Pancreas (tissue), 10 donors: ENCODE data around the gene CDH2. TPM values are rescaled to one million over a fixed set of nuclear protein-coding genes. Genes with fewer than 3 reads are reported as not detected.

ENCODE experiments used
- ATAC-seq, 4 donors: fragments of 200-7000 bp; cut with Tn5 transposase; one replicate each; pipeline versions ENCODE4 v1.8.0 to v1.9.1; 2020; ENCODE audit warnings: mild to moderate bottlenecking in 4 of 4, moderate library complexity in 4 of 4
- DNase-seq, 6 donors: peaks; one replicate each; pipeline ENCODE4 v3.0.0-alpha.2; 2020
- FAIRE-seq: peaks from 2 replicates; lab custom pipeline; 2012; peaks lifted over from hg19 to GRCh38; lab: Jason Lieb, UNC
- H3K27ac ChIP-seq, 4 donors: fragments of 200-600 bp; sonication (generic); 1 replicate in 3 of 4; 2 replicates in 1 of 4; pipeline versions ENCODE4 v1.5.0 to v1.8.0; 2020
- H3K27me3 ChIP-seq, 4 donors: fragments of 200-600 bp; one replicate each; pipeline ENCODE4 v1.8.0; 2021
- H3K36me3 ChIP-seq, 3 donors: fragments of 200-600 bp; sonication (generic) in 1 of 3; one replicate each; pipeline versions ENCODE4 v1.5.0 to v1.8.0; 2020 to 2021
- H3K4me1 ChIP-seq, 3 donors: fragments of 200-600 bp; one replicate each; pipeline ENCODE4 v1.8.0; 2021
- H3K4me3 ChIP-seq, 4 donors: fragments of 200-600 bp; sonication (generic) in 2 of 4; one replicate each; pipeline versions ENCODE4 v1.5.0 to v1.8.0; 2020 to 2021
- H3K9me3 ChIP-seq, 4 donors: fragments of 200-600 bp; one replicate each; pipeline ENCODE4 v1.8.0; 2021
- WGBS, 2 donors: extraction: QIAGEN DNeasy Blood & Tissue Kit; methylation state at CpG; one replicate each; pipeline ENCODE4 v1.1.7; 2013; 5-methylcytosine and 5-hydroxymethylcytosine counted together
- intact Hi-C, 3 donors: fragments of 100-400 bp; cut with DNase I; formaldehyde crosslinking; loops; one replicate each; pipeline versions ENCODE4 v1.11.1 to v1.14.2; 2022
- polyA plus RNA-seq, 2 donors: library from polyadenylated mRNA; stranded (reverse); fragments of 200-250 nt; gene quantifications; one replicate each; pipeline ENCODE4 v1.2.3, GENCODE V29; 2013
- total RNA-seq, 6 donors: library from RNA; stranded (reverse); fragmentation: NEBNext Ultra II Directional in 4 of 6; extraction: Animal tissue kit (Norgen Biotek cat#: 25700) in 4 of 6; gene quantifications; one replicate each; pipeline versions ENCODE4 v1.2.1 to v1.2.4, GENCODE V29; 2021 to 2023
- TF ChIP-seq, protein P1 (sequence below), 4 donors: fragments of 200-600 bp; sonication (generic) in 3 of 4; IDR thresholded peaks; one replicate each; pipeline versions ENCODE4 v1.5.0 to v1.8.0; 2021; ENCODE audit warnings: antibody characterized with exemption in 4 of 4
- donor health status: healthy with polysubstance abuse.
- donor health status: DM: no; HTN: no; CAD: no; lungs with moderate emphysema.
- donor health status: DM: no; HTN: no; CAD: no.
- donor health status: control.
- donor health status: control.
- donor health status: Bipolar disorder and iron deficiency.
- donor health status: DM: yes; HTN: yes; CAD: no.
- donor health status: DM: no; HTN: no; CAD: no.
- donor health status: DM: no; HTN: no; CAD: no.
- donor health status: DM: yes; HTN: yes; CAD: no.

CDH2 gene
- total and polyA plus RNA-seq, 8 donors = 0.15 to 2.9 (median 0.93) TPM

DNA sequence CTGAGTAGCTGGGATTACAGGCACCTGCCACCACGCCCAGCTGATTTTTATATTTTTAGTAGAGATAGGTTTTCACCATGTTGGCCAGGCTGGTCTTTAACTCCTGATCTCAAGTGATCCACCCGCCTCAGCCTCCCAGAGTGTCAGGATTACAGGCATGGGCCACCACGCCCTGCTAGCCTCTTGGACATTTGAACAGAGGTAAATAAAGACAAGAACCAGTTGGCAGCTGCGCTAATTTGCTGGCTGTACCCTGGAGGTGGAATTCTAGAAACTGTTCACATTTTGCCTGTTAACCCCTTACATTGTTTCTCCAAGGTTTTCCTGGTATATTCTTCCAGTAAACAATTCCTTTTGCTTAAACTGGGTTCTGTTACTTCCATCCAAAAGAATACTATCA is 132.9 kb downstream of the CDH2 start:
- Histone ChIP-seq H3K9me3 (no peaks in the 10 kb centered on the region), H3K4me1 (no peaks in the 10 kb centered on the region), H3K4me3 (no peak overlapping the region), H3K27me3 (no peaks in the 10 kb centered on the region), H3K27ac (no peak overlapping the region), H3K36me3 (no peaks in the 10 kb centered on the region)
- ATAC-seq (no peak), FAIRE-seq (no peak), DNase-seq (no peak)
- WGBS, 2 donors = 73 to 84% methylated on average over 4 of the region's 4 CpGs
- intact Hi-C loops = no loop called here
- TF ChIP-seq, protein P1, sequence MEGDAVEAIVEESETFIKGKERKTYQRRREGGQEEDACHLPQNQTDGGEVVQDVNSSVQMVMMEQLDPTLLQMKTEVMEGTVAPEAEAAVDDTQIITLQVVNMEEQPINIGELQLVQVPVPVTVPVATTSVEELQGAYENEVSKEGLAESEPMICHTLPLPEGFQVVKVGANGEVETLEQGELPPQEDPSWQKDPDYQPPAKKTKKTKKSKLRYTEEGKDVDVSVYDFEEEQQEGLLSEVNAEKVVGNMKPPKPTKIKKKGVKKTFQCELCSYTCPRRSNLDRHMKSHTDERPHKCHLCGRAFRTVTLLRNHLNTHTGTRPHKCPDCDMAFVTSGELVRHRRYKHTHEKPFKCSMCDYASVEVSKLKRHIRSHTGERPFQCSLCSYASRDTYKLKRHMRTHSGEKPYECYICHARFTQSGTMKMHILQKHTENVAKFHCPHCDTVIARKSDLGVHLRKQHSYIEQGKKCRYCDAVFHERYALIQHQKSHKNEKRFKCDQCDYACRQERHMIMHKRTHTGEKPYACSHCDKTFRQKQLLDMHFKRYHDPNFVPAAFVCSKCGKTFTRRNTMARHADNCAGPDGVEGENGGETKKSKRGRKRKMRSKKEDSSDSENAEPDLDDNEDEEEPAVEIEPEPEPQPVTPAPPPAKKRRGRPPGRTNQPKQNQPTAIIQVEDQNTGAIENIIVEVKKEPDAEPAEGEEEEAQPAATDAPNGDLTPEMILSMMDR (IDR thresholded peaks at IDR 0.05) = no peak

DNA sequence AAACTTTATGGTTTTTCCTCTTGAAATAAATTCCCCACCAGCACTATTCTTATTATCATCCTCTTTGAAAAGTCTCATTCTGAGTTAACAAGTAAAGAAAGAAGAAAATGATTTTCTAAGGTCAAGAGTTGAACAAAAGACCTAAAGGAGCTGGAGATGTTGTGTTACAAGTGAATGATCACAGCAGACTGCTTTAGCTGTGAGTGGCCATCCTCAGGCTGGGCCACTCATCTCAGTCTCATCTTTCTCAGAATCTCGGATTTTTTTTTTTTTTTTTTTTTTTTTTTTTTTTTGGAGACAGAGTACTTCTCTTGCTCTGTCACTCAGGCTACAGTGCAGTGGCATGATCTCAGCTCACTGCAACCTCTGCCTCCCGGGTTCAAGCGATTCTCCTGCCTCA is 133.3 kb downstream of the CDH2 start:
- intact Hi-C loops = no loop called here
- H3K4me1 ChIP-seq = no peaks in the 10 kb centered on the region
- no peak overlapping the region for H3K4me3 ChIP-seq
- no peaks in the 10 kb centered on the region for H3K9me3 ChIP-seq
- no peaks in the 10 kb centered on the region for H3K36me3 ChIP-seq
- no peaks in the 10 kb centered on the region for H3K27me3 ChIP-seq
- 66 to 67% methylated on average over 3 of the region's 3 CpGs for WGBS, 2 donors
- FAIRE-seq (no peak), DNase-seq (no peak), ATAC-seq (no peak)
- H3K27ac ChIP-seq = no peak overlapping the region
- TF ChIP-seq, protein P1 (IDR thresholded peaks at IDR 0.05) = no peak

DNA sequence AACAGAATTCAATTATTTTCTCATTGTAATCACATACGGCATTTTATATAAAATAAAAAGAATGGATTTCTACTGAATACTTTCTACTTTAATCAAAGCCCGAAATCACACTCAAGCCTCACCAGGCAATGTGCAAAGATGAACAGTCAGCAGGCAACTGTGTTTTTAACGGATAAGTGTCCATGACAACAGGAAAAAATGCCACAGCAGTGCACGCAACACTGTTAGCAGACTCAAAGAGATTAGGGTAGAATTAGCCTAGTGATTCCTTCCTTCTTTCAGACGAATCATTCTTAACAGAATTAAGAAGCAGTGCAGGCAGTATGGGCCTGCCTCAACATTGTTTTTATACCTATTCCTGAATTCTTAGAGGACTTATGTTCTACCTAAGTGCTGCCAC is 135.6 kb downstream of the CDH2 start:
- intact Hi-C loops = no loop called here
- no peak for ATAC-seq
- no peak for DNase-seq
- H3K27me3 ChIP-seq = no peaks in the 10 kb centered on the region
- TF ChIP-seq, protein P1 (IDR thresholded peaks at IDR 0.05) = no peak
- no peaks in the 10 kb centered on the region for H3K4me1 ChIP-seq
- FAIRE-seq = no peak
- no peak overlapping the region for H3K4me3 ChIP-seq
- no peak overlapping the region for H3K27ac ChIP-seq
- WGBS, 2 donors = 50 to 55% methylated on average over 5 of the region's 5 CpGs
- no peaks in the 10 kb centered on the region for H3K9me3 ChIP-seq
- no peaks in the 10 kb centered on the region for H3K36me3 ChIP-seq

DNA sequence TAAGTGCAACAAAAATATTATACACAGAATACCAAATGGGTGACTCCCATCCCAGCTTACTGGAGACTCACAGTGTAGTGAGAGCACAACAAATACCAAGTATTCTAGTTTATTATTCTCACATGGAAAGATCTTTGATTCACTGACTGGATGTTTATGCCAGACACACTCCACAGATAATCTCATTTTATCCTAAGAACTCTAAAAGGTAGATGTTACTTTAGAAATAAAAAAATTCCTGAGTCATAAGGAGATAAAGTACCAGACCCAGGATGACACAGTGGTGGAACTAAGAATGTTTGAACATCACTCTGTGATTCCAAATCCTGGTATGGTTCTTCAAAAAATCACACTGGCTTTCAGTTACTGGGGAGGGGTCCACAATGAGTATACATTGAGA is 136.2 kb downstream of the CDH2 start:
- no peak for FAIRE-seq
- Histone ChIP-seq H3K27me3 (no peaks in the 10 kb centered on the region), H3K36me3 (no peaks in the 10 kb centered on the region), H3K27ac (no peak overlapping the region), H3K9me3 (no peaks in the 10 kb centered on the region), H3K4me3 (no peak overlapping the region), H3K4me1 (no peaks in the 10 kb centered on the region)
- ATAC-seq = no peak
- intact Hi-C loops = no loop called here
- DNase-seq = no peak
- TF ChIP-seq, protein P1 (IDR thresholded peaks at IDR 0.05) = no peak

DNA sequence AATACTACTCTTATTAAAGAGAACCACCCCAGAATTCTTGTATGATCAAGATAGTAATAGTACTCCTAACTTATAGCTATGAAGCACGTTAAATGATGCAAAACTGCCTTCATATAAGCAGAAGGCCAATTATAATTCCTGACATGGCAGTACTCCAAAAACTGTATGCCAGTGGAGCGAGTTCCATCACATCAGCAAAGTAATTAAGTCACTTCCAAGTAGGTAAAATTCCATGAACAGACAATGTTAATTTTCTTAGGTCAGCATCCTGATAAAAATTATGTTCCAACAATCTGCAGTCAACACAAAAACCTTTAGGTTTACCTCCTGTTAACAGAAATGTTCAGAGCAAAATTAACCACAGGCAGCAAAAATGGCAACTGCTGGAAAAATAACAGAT is 136.7 kb downstream of the CDH2 start:
- H3K27me3 ChIP-seq = no peaks in the 10 kb centered on the region
- no peaks in the 10 kb centered on the region for H3K4me1 ChIP-seq
- ATAC-seq = no peak
- TF ChIP-seq, protein P1 (IDR thresholded peaks at IDR 0.05) = no peak
- FAIRE-seq = no peak
- WGBS, 2 donors = 51 to 52% methylated on average over 2 of the region's 2 CpGs
- H3K36me3 ChIP-seq = no peaks in the 10 kb centered on the region
- DNase-seq = no peak
- no peak overlapping the region for H3K4me3 ChIP-seq
- no peak overlapping the region for H3K27ac ChIP-seq
- H3K9me3 ChIP-seq = no peaks in the 10 kb centered on the region
- intact Hi-C loops = no loop called here
